HepG2 (cell line): ENCODE measurements around the gene POLR3GL. TPM values are rescaled to one million over a fixed set of nuclear protein-coding genes. Genes with fewer than 3 reads are reported as not detected.

Experiments
- ADNP ChIP-seq: sonication (generic); formaldehyde crosslinking; IDR thresholded peaks from 2 replicates; pipeline ENCODE4 v1.4.0; 2020; ENCODE audit warnings: missing genetic modification reagents
- HNRNPLL ChIP-seq: fragments of 200-400 bp; formaldehyde crosslinking; IDR thresholded peaks from 2 replicates; pipeline ENCODE4 v1.6.1; 2017; ENCODE audit warnings: mild to moderate bottlenecking, low read depth, low read length; ENCODE audit not compliant: poor library complexity, severe bottlenecking
- NCOR1 ChIP-seq: fragments of 200-600 bp; sonication (generic); IDR thresholded peaks from 2 replicates; pipeline ENCODE4 v1.7.0; 2017; ENCODE audit warnings: antibody characterized with exemption, low read length, borderline replicate concordance
- PLSCR1 ChIP-seq: sonication (generic); formaldehyde crosslinking; IDR thresholded peaks from 2 replicates; pipeline ENCODE4 v1.5.0; 2020; ENCODE audit warnings: missing genetic modification reagents, mild to moderate bottlenecking, borderline replicate concordance
- POLR2A ChIP-seq, 2 experiments: IDR thresholded peaks; 2 replicates each; pipeline ENCODE4 v1.6.1; 2011; ENCODE audit warnings: low read depth in 2 of 2, low read length in 2 of 2, mild to moderate bottlenecking in 1 of 2, moderate library complexity in 1 of 2; ENCODE audit not compliant: insufficient read depth in 1 of 2
- REST ChIP-seq, 2 experiments: IDR thresholded peaks; 2 replicates each; pipeline ENCODE4 v1.6.1; 2011 to 2012; ENCODE audit warnings: low read length in 2 of 2, borderline replicate concordance in 1 of 2, low read depth in 1 of 2, mild to moderate bottlenecking in 1 of 2, moderate library complexity in 1 of 2
- RXRA ChIP-seq: sonication (generic); formaldehyde crosslinking; IDR thresholded peaks from 2 replicates; pipeline ENCODE4 v1.5.1; 2020; ENCODE audit warnings: missing genetic modification reagents
- RXRB ChIP-seq: IDR thresholded peaks from 2 replicates; pipeline ENCODE4 v1.6.1; 2016; ENCODE audit warnings: borderline replicate concordance, missing genetic modification reagents, missing compliant biosample characterization
- TRAFD1 ChIP-seq: sonication (generic); formaldehyde crosslinking; IDR thresholded peaks from 2 replicates; pipeline ENCODE4 v1.5.1; 2020; ENCODE audit warnings: missing genetic modification reagents, mild to moderate bottlenecking, borderline replicate concordance
- ZNF121 ChIP-seq: sonication (generic); formaldehyde crosslinking; IDR thresholded peaks from 2 replicates; pipeline ENCODE4 v1.5.0; 2020; ENCODE audit warnings: mild to moderate bottlenecking, missing genetic modification reagents
- ZNF256 ChIP-seq: sonication (generic); formaldehyde crosslinking; conservative IDR thresholded peaks from 2 replicates; pipeline ENCODE4 v1.4.0; 2020; ENCODE audit warnings: missing genetic modification reagents
- ZNF543 ChIP-seq: sonication (generic); formaldehyde crosslinking; IDR thresholded peaks from 2 replicates; pipeline ENCODE4 v1.4.0; 2020; ENCODE audit warnings: mild to moderate bottlenecking, missing genetic modification reagents
- polyA plus RNA-seq, 8 experiments: library from polyadenylated mRNA; depleted of rRNA in 3 of 8; stranded (reverse) in 7 of 8; unstranded in 1 of 8; fragments of >200 nt; fragmentation: Illumina TruSeq in 4 of 8; extraction: Trizol in 4 of 8; gene quantifications; 2 replicates each; pipeline versions ENCODE4 v1.2.1 to v1.2.3, GENCODE V29; 2011 to 2016; ENCODE audit warnings: low read depth in 4 of 8, missing spikeins in 1 of 8, mixed read lengths in 1 of 8; ENCODE audit not compliant: insufficient read depth in 1 of 8
- total RNA-seq, 5 experiments: library from RNA; depleted of rRNA; stranded (reverse); fragments of >200 nt; fragmentation: Illumina TruSeq; extraction: Trizol; gene quantifications; 2 replicates each; pipeline ENCODE4 v1.2.3, GENCODE V29; 2016; ENCODE audit warnings: low read depth in 1 of 5
- TF ChIP-seq, protein P1 (sequence below): sonication (generic); formaldehyde crosslinking; IDR thresholded peaks from 2 replicates; pipeline ENCODE4 v1.4.0; 2020; ENCODE audit warnings: missing genetic modification reagents
- TF ChIP-seq, protein P2 (sequence below): fragments of 450-650 bp; IDR thresholded peaks from 2 replicates; pipeline ENCODE4 v1.6.1; 2017; ENCODE audit warnings: mild to moderate bottlenecking
- TF ChIP-seq, protein P3 (sequence below): sonication (generic); formaldehyde crosslinking; conservative IDR thresholded peaks from 2 replicates; pipeline ENCODE4 v1.8.0; 2022; ENCODE audit warnings: missing genetic modification reagents

POLR3GL gene
- total and polyA plus RNA-seq, 2 of the 13 experiments (the other 11 are each of a cell fraction or from before 2014, with no cell fraction given), result 11.5 to 12.4 TPM

GRCh38 chr1:145918144-145918991, 46.1 kb upstream of the POLR3GL start, which contains the start of gene PEX11B (continued):
- TF ChIP-seq PLSCR1 (CRISPR knock-in tag), result peak; percentile 89; the same call in 1 of the 2 replicates
- TF ChIP-seq, protein P1, sequence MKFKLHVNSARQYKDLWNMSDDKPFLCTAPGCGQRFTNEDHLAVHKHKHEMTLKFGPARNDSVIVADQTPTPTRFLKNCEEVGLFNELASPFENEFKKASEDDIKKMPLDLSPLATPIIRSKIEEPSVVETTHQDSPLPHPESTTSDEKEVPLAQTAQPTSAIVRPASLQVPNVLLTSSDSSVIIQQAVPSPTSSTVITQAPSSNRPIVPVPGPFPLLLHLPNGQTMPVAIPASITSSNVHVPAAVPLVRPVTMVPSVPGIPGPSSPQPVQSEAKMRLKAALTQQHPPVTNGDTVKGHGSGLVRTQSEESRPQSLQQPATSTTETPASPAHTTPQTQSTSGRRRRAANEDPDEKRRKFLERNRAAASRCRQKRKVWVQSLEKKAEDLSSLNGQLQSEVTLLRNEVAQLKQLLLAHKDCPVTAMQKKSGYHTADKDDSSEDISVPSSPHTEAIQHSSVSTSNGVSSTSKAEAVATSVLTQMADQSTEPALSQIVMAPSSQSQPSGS (CRISPR knock-in tag), result no peak
- TF ChIP-seq REST (IDR thresholded peaks at IDR 0.05; ENCODE audit: borderline replicate concordance in 1 of 2, low read depth in 1 of 2, low read length in 2 of 2), result no peak
- no peak; the same call in 1 of the 2 replicates for TF ChIP-seq ZNF543 (CRISPR knock-in tag)
- peak; percentile 73 for TF ChIP-seq HNRNPLL
- TF ChIP-seq ZNF121 (CRISPR knock-in tag), result no peak
- TF ChIP-seq, protein P2, sequence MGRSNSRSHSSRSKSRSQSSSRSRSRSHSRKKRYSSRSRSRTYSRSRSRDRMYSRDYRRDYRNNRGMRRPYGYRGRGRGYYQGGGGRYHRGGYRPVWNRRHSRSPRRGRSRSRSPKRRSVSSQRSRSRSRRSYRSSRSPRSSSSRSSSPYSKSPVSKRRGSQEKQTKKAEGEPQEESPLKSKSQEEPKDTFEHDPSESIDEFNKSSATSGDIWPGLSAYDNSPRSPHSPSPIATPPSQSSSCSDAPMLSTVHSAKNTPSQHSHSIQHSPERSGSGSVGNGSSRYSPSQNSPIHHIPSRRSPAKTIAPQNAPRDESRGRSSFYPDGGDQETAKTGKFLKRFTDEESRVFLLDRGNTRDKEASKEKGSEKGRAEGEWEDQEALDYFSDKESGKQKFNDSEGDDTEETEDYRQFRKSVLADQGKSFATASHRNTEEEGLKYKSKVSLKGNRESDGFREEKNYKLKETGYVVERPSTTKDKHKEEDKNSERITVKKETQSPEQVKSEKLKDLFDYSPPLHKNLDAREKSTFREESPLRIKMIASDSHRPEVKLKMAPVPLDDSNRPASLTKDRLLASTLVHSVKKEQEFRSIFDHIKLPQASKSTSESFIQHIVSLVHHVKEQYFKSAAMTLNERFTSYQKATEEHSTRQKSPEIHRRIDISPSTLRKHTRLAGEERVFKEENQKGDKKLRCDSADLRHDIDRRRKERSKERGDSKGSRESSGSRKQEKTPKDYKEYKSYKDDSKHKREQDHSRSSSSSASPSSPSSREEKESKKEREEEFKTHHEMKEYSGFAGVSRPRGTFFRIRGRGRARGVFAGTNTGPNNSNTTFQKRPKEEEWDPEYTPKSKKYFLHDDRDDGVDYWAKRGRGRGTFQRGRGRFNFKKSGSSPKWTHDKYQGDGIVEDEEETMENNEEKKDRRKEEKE, result no peak
- TF ChIP-seq RXRB, result no peak
- no peak for TF ChIP-seq ADNP
- TF ChIP-seq NCOR1, result no peak
- TF ChIP-seq POLR2A (IDR thresholded peaks at IDR 0.05; ENCODE audit: insufficient read depth in 1 of 2, low read depth in 2 of 2, low read length in 2 of 2), result peak; percentile 25 to 68; a peak in 2 of 4 replicates
- no peak for TF ChIP-seq ZNF256
- no peak for TF ChIP-seq TRAFD1 (CRISPR knock-in tag)
- TF ChIP-seq, protein P3, sequence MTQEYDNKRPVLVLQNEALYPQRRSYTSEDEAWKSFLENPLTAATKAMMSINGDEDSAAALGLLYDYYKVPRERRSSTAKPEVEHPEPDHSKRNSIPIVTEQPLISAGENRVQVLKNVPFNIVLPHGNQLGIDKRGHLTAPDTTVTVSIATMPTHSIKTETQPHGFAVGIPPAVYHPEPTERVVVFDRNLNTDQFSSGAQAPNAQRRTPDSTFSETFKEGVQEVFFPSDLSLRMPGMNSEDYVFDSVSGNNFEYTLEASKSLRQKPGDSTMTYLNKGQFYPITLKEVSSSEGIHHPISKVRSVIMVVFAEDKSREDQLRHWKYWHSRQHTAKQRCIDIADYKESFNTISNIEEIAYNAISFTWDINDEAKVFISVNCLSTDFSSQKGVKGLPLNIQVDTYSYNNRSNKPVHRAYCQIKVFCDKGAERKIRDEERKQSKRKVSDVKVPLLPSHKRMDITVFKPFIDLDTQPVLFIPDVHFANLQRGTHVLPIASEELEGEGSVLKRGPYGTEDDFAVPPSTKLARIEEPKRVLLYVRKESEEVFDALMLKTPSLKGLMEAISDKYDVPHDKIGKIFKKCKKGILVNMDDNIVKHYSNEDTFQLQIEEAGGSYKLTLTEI (CRISPR knock-in tag), result no peak
- 0 out of 2 replicates have a peak, but pooled peaks have one; percentile 19 for TF ChIP-seq RXRA
